Fibroblast of upper back skin (primary cell): Measurements from ENCODE around the gene BUB1.
"Not testable (repeated sequence)": the region's sequence is repeated elsewhere in the genome, so short reads cannot be mapped to it uniquely, and the experiment has no call there.

Source experiments
- DNase-seq: peaks from one replicate; pipeline ENCODE4 v3.0.0-alpha.2; 2013

Gene BUB1

GRCh38 chr2:110653861-110654260, 24.0 kb downstream of the BUB1 start:
- no peak for DNase-seq

GRCh38 chr2:110650346-110650745, 27.5 kb downstream of the BUB1 start:
- no peak for DNase-seq

DNA sequence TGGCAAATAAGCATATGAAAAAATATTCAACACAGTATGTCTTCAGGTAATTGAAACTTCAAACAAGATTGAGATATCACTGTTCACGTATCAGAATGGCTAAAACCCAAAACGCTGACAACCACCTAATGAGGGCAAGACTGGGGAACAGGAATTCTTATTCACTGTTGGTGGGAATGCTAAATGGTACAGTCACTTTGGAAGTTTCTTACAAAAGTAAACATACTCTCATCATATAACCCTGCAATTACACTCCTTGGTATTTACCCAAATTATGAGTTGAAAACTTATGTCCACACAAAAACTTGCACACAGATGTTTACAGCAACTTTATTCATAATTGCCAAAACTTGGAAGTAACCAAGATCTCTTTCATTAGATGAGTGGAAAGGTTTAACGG, 30.1 kb downstream of the BUB1 start:
- no peak for DNase-seq

DNA sequence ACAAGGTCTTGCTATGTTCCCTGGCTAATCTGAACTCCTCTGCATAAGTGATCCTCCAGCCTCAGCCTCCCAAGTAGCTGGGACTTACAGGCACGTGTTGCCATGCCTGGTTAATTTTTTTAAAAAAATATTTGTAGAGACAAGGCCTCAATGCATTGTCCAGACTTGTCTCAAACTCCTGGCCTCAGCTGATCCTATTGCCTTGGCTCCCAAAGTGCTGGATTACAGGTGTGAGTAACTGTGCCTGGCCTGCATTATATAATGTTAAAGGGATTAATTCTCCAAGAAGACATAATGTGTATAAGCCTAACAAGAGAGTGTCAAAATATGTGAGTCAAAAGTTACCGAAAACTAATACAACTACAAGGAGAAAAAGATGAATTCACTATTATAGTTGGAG, 32.2 kb downstream of the BUB1 start:
- no peak for DNase-seq

DNA sequence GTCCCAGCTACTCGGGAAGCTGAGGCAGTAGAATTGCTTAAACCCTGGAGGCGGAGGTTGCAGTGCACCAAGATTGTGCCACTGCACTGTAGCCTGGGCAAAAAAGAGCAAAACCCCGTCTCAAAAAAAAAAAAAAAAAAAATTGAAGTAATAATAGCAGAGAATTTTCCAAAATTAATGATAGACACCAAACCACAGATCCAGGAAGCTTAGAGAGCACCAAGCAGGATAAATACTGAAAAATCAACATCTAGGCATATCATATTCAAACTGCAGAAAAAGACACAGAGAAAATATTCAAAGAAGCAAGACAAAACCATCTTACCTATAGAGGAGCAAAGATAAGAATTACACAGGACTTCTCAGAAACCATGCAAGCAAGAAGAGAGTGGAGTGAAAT, 33.5 kb downstream of the BUB1 start:
- DNase-seq = no peak

DNA sequence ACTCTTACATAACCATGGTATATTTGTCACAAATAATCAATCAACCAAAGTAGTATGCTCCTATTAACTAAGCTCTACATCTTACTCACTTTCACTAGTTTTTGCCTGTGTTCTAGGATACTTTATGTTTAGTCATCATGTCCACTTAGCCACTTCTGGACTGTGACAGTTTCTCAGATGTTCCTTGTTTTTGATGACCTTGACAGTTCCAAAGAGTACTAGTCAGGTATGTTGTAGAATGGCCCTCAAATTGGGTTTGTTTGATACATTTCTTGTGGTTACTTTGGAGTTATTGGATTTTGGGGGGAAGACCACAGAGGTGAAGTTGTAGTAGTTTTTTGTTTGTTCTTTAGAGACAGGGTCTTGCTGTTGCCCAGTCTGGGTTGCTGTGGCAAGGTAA, 35.5 kb downstream of the BUB1 start:
- DNase-seq = no peak

DNA sequence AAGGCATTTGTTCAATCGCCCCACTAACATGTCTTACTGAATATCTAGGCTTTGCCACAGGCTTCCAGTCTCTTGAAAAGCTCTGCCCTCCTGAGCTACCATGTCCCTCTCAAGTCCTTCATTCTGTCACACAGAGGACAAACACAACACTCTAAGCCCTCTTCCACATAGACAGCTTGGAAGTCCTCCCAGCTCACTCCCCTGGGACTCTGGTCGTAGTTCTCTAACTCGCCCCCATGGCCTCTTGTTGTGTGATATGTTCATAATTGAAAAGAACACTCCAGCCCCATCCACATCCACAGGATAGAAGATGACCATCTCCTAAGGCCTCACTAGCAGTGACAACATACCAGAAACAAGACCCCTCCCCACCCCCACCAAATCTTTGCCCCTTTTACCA, 37.9 kb downstream of the BUB1 start:
- no peak for DNase-seq

- DNase-seq = no peak
Measured at GRCh38 chr2:110638952-110639695, 38.7 kb downstream of the BUB1 start.

DNA sequence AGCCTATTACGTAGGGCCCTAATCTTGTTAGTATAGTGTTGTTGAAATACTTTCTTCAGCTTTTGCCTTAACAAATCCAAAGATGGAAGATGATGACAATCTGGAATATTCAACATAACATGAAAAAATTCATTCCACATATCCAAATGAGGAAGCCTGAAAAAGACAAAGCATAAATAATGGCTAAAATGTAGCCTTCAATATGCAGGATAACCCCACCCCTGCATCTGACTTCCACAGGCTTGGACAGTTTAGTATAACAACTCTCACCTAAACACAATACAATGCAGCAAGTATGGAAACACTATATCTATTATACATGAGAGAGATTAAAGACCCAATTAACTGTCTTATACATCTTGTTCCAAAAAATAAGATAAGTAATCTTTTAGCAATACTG, 39.9 kb downstream of the BUB1 start:
- no peak for DNase-seq

DNA sequence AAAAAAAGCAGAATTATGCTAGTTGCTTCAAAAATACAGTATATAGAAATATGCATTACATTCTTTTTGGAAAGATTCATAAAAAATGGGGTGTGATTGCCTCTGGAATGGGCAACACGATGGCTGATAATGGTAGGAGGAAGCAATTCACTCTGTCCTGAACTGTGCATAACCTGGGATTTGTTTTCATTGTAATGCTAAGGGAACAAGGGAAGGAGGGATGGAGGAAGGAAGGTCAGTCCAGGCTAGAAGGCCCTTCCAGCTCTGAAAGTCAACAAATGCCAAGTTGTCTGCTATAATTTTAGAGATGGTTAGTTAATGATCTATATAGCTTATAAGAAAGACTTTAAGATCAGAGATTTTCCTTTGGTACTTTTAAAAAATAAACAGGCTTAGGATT, 40.8 kb downstream of the BUB1 start:
- no peak for DNase-seq

DNA sequence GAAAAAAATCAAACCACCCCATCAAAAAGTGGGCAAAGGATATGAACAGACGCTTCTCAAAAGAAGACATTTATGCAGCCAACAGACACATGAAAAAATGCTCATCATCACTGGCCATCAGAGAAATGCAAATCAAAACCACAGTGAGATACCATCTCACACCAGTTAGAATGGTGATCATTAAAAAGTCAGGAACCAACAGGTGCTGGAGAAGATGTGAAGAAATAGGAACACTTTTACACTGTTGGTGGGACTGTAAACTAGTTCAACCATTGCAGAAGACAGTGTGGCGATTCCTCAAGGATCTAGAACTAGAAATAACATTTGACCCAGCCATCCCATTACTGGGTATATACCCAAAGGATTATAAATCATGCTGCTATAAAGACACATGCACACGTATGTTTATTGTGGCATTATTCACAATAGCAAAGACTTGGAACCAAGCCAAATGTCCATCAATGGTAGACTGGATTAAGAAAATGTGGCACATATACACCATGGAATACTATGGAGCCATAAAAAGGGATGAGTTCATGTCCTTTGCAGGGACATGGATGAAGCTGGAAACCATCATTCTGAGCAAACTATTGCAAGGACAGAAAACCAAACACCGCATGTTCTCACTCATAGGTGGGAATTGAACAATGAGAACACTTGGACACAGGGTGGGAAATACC, 41.8 kb downstream of the BUB1 start:
- DNase-seq = not testable (repeated sequence)

GRCh38 chr2:110627348-110627747, 50.5 kb downstream of the BUB1 start:
- not testable (repeated sequence) for DNase-seq

DNA sequence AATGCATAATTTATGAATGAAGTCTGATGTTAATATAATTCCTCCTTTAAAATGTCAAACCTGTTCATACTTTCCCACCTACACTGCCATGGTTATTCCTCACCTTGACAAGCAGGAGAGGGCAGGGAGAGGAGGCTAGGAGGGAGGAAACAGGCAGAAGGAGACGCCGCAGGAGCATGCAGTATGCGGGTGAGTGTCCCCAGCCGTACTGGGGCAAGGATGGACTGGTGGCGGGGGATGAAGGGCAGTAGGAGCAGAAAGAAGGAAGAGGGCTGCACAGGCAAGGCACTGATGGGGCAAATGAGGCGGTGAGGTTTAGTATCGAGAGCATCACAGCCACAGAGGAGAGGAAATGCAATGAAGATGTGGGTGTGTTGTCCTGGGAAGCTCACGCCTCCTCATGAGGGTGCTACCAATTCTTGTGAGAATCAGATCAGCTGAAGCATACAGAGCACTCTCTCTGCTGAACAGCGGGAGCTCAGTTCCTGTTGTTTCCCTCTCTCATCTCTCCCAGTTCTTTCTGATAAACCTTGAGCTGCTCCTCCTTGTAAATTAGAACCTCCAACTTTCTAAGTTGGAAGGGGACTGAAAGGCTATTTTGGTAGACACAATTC, 58.4 kb downstream of the BUB1 start:
- DNase-seq = not testable (repeated sequence)

DNA sequence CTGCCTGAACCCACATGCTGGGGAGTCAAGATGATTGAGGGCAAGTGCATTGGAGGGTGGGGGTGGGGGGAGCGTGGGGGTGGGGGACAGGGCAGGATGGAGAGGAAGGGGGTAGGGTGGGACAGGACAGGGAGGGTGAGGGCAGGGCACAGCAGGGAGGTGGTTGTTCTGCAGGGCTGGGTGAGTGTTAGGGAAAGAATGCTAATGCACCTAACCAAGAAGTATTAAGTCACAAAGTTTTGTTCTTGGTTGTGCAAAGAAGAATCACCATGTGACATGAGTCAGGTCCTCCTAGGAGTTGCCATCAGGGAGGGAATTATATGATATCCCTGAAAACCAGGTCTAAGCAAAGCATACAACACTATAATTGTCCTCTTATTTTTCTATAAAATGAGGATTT, 63.9 kb downstream of the BUB1 start:
- not testable (repeated sequence) for DNase-seq

DNA sequence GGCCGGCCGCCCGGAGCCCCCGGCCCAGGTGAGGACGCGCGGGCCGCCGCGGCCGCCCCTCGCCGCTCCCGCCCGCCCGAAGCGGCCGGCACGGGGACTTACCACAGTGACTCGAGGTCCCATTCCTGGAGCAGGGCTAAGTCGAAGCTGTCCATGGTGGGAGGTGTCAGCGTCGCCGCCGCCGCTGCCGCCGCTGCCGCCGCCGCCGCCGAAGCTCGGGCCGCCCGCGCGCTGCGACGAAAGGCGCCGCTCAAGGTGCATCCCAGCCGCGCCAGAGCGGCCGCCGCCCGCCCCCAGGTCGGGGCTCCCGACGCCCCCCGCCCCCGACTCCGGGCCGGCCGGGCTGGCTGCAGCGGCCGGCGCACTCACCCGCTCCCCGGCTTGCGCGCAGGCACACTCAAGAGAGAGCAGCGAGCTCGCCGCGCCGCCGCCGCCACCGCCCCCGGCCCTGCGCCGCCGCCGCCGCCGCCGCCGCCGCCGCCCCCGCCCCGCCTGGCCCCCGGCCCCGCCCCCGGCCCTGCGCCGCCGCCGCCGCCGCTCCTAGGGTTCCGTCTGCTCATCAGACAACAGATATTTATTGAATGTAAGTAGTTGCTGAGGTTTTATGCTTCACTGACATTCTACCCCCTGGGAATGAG, 67.1 kb downstream of the BUB1 start:
- not testable (repeated sequence) for DNase-seq

- DNase-seq = not testable (repeated sequence)
Measured at GRCh38 chr2:110609843-110610612, 67.8 kb downstream of the BUB1 start.

DNA sequence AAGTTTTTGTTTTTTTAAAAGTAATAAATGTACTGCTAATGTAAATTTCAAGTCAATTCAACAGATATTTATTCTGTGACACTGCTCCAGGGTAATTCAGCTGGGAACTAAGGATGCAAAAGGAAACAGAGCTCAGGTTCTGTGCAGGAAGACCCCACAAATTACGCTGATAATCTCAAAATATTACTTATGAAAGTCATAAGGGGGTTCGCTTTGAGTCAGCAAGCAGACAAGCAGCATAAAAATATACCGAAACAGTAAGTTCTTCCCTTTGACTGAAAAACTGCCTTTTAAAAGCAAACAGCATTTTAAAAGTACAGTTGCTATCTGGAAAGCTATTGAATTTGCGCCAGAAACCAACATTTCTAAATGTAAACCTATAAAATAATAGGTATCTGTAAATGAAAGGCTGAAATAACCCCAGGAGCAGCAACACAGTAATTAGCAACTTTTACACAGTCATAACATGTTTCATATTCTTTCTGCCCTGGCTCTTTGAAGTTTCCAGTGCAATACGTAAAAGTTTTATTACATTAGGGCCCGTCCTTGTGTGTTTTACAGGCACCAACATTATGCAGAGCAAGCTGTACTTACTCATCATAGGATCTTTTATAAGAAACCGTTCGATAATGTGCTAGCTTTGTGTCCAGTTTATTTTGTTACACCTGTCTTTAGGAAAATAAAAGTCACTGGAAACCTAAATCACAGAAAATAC, 68.9 kb downstream of the BUB1 start:
- not testable (repeated sequence) for DNase-seq

DNA sequence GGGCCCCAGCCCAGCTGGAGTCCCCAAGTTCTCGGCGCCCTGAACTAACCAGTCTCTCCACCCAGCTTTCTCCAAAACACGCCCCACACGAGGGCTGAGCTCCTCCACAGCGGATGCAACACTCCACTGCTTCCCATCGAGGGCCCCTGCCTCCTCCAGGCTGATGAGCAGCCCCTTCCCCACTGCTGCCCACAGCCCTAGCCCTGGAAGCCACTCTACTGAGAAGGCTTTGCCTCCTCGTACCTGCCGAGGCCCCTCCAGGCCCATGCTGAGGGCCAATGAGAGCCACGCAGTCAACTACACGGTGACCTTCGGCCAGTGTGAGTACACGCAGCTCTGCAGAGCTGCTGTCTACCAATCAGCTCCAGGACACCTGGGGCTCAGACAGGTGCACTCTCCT, 72.8 kb downstream of the BUB1 start:
- DNase-seq = not testable (repeated sequence)

DNA sequence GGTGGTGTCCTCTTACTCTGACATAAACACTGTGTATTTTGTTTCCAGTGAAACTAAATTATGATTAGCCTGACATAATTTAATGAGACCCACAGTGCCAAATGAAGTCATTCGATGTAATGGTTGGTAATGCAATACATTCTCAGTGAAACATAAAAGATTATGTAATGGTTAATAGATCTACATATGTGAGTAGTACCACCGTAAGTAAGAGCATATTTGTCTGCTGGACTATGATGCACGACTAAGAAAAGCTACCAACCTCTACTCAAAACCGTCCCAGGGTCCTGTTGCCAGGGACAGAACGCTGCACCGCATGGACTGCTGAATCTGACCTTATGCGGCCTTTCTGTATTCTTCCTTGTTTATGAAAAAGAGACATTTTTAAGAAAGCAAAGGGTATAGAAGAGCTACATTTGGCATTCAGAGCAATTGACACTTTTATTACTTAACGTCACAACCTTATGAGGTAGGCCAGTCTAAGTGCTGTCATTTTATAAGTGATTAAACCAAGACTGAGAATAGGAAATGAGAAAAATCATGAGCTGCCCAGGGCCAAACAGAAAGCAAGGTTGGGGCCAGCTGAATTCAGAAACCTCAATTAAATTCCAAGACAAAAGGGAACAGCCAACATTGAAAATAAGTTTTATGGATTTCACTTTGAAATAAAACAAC, 73.8 kb downstream of the BUB1 start:
- not testable (repeated sequence) for DNase-seq

GRCh38 chr2:110602139-110602538, 75.7 kb downstream of the BUB1 start:
- not testable (repeated sequence) for DNase-seq

DNA sequence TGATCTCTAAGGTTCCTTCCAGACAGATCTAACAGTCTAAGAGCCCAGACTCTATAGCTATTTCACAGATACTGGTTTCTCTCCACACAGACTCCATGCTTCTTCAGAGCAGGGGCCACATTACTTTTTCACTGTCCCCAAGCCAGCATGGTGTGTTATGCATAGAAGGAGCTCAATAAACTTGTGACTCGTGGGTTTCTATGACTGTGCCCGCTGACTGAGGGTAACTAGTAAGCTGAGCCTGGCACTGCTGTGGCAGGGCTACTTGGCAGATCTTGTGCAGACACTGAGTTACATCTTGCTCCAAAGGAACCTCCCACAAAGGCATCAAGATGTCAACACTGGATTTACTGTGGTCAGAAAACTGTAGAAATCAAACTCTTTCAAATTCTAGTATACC, 85.9 kb downstream of the BUB1 start:
- not testable (repeated sequence) for DNase-seq
